Measurements from ENCODE around the gene KCNK2.

DNA sequence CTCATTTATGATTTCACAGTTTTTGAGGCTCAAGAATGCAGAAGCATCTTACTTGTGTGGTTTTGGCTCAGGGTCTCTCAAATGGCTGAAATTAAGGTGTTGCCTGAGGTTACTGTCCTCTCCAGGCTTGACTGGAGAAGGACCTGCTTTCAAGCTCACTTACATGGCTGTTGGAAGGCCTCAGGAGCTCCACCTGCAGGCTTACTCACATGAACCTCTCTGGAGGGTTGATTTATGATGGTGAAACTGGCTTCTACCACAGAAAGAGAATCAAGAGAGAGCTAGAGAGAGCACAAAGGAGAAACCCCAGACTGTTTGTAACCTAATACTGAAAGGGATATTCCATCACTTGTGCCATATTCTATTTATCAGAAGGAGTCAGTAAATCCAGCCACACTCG lies 6.2 kb upstream of the KCNK2 start:
- TF ChIP-seq, protein P1, sequence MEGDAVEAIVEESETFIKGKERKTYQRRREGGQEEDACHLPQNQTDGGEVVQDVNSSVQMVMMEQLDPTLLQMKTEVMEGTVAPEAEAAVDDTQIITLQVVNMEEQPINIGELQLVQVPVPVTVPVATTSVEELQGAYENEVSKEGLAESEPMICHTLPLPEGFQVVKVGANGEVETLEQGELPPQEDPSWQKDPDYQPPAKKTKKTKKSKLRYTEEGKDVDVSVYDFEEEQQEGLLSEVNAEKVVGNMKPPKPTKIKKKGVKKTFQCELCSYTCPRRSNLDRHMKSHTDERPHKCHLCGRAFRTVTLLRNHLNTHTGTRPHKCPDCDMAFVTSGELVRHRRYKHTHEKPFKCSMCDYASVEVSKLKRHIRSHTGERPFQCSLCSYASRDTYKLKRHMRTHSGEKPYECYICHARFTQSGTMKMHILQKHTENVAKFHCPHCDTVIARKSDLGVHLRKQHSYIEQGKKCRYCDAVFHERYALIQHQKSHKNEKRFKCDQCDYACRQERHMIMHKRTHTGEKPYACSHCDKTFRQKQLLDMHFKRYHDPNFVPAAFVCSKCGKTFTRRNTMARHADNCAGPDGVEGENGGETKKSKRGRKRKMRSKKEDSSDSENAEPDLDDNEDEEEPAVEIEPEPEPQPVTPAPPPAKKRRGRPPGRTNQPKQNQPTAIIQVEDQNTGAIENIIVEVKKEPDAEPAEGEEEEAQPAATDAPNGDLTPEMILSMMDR (IDR thresholded peaks at IDR 0.05): no peak
- no peak for TF ChIP-seq POLR2A (IDR thresholded peaks at IDR 0.05)

Measured in lower leg skin (tissue), 3 donors.